Activated CD4-positive, CD25-positive, alpha-beta regulatory T cell (primary cell): ENCODE data around the gene KCNV2.

Experiments used
- DNase-seq, 4 experiments: peaks; one replicate each; lab custom pipeline; 2025; lab: John Stamatoyannopoulos, UW

KCNV2 gene

DNA sequence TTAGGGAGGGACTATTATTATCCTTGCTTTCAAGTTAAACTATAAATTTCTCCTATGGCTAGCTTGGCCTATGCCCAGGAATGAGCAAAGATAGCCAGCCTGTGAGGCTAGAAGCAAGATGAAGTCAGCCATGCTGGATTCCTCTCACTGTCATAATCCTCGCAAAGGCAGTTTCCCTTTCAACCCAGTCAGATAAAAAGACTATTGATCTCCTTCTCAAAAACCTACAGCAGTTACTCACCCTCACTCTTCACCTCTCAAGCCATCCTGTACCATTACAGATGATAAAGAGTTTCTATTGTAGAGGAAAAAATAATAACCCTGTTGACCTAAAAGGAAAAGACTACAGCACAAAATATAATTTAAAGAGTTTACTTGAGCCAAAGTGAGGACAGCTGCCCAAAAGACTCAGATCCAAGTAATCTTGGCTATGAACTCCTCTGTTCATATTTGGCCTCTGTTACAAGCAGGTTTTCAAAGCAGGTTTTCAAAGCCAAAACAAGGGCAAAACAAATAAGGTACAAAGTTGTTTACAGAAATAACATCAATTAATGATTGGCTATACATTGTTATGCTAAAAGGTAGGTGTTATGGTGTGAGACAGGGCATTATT, 41.7 kb downstream of the KCNV2 start:
- DNase-seq = no peak

DNA sequence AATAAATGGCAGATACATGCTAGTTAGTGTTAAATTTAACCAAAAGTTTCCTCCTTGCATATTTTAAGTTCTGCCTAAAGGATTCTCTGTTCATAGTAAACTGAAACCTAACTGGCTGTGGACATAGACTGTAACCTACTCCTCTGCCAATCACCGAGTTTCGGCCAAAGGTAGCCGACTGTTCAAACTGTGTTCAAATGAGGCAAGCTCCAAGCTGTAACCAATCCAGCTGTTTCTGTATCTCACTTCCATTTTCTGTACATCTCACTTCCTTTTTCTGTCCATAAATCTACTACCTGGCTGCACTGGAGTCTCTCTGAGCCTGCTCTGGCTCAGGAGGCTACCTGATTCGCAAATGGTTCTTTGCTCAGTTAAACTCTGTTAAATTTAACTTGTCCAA, 44.1 kb downstream of the KCNV2 start:
- DNase-seq = no peak

DNA sequence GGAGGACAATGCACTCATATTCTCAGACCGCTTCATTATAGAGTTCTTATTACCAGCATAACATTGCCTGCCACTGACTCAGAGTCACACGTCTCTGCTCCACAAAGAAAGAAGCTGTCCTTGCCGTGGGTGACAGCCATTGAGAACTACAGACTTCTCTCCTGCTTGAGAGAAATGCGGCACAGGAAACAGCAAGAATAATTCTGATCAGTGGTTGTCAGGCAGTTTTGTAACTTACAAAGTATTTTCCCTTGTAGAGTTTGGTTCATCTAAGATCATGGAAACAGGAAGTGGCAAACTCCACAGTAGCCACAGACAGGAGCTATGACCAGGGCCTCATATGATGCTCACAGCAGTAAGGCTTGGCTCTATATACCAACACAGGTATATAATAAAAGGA, 47.0 kb downstream of the KCNV2 start:
- DNase-seq = no peak

DNA sequence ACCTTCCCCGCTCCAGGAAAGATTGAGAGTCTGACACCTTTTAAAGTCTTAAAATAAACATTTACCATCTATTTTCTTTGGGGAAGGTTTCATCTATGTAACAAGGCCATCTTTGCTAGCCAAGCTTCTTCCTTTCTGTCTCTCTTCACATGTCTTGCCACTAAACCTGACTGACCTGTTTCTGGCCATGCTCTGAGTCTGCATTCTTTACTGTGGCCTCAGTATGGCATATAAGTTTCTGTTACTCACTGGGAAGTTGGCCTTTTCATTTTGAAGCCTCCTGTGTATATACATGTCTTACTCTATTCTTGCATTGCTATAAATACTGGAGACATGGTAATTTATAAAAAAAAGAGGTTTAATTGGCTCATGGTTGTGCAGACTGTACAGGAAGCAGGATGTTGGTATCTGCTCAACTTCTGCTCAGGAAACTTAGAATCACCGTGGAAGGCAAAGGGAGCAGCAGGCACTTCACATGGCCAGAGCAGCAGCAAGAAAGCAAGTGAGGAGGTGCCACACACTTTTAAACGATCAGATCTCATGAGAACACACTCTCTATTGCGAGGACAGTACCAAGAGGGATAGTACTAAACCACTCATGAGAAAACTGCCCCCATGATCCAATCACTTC, 48.1 kb downstream of the KCNV2 start:
- DNase-seq = no peak

DNA sequence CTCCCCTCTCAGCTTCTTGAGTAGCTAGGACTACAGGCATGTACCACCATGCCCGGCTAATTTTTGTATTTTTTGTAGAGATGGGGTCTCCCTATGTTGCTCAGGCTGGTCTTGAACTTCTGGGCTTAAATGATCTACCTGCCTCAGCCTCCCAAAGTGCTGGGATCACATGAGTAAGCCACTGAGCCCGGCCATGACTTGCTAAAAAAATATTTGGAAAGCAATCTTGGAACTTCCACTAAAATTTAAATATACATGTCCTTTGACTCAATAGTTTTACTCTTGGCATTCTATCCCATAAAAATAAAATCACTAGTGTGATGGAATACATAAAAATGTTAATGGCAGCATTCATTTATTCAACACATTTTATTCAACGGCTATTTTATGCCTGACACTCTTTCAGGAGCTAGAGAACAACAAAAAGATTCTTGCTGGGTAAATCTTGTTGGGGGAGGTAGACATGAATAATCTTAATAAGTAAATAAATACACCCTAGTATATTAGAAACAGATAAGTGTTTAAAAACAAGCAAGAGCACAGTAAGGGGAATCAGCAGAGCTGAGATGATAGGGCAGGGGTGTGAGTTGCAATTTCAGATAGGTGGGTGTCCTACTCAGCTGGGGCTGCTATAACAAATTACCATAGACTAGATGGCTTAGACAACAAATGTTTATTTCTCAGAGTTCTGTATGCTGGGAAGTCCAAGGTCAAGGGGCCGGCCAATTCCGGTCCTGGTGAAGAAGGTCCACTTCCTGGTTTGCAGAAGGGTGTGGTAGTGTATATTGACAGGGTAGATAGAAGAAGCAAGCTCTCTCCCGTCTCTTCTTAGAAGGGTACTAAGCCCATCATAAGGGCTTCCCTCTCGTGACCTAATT, 50.7 kb downstream of the KCNV2 start:
- no peak for DNase-seq

DNA sequence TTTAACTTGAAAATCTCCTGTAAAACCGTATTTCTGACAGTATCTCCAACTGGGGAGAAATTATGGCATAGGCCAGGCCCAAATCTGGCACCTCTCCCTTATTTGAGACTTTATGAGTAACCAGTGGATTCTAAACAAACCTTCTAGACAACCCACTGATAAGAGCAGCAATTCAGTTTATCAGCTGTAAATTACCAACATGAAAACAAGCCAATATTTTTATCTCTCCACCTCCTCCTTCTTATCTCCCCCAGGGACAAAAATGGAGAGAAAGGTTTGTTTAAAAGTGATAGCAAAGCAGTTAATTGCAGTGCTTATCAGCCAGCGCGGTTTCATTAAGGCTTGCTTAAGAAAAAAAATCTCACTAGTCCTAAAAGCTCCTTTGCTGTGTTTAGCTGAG, 53.8 kb downstream of the KCNV2 start:
- no peak for DNase-seq

DNA sequence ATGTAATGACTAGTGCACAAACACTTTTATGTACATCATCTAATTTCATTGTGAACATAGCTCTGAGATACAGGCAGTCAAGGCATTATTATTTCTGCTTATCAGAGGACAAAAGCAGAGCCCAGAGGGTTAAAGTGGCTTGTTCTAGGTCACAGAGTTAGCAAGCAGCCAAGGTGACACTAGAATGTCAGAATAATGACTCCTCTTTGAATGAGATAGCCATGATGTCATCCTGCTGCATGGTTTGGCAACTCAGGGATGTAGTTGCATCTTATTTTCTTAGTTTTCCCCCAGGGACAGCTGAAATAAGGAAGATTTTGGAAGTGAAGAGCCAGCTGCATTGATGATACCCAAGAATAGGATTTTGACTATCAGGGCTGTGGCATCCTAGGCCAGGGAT, 54.4 kb downstream of the KCNV2 start:
- DNase-seq = no peak

DNA sequence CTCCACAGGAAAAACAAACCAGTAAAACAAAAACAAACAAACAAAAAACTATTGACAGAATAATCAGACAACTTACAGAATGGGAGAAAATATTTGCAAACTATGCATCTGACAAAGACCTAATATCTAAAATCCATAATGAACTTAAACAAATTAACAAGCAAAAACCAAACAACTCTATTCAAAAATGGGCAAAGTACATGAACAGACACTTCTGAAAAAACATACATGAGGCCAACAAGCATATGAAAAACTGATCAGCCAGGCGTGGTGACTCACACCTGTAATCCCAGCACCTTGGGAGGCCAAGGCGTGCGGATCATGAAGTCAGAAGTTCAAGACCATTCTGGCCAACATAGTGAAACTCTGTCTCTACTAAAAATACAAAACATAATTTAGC, 60.1 kb downstream of the KCNV2 start:
- DNase-seq = no peak

DNA sequence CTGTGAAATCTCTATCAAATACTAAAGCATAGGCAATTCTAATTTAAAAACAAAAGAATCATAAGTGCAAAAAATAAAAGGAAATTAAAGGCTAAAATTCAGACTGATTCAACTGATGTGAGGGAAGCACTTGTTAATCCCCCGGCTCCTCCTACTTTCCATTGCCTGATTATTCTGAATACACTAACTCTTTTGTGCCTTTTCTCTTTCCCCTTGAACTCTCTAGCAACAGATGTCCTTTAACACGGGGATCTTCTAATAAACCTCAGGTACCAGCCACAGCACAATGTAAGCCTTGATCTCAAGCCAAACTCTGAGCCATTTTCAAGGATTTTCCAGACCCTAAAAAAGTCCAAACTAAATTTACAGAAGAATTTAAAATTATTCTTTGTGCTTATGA, 61.5 kb downstream of the KCNV2 start:
- no peak for DNase-seq
